ENCODE results near the gene WNT3.

WNT3 gene

DNA sequence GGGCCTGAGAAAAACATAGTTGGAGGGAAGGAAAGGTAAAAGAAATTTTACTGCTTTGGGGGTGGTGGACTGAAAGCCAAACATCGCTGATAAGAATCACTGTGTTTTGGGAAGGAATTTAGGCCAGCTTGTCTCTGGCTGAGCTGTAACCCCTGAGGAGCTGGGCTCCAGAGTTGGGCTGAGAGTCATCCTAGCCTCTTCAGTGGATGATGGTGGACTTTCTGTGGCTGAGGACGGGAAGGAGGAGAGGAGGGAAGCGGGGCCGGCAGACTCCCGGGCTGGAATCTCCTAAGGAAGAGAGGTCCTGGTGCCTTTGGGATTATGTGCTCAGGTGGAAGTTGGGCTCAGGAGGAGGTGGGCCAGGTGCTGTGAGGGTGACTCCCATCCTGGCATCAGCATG is 41.5 kb upstream of the WNT3 start:
- TF ChIP-seq CTCF (conservative IDR thresholded peaks at IDR 0.05; ENCODE audit: low read length), result no peak
- no peak overlapping the region for H3K4me3 ChIP-seq (ENCODE audit: low read length)
- DNase-seq (ENCODE audit: low read depth), result no peak

- no peak for DNase-seq (ENCODE audit: low read depth)
- no peak overlapping the region for H3K4me3 ChIP-seq (ENCODE audit: low read length)
- no peak for TF ChIP-seq CTCF (conservative IDR thresholded peaks at IDR 0.05; ENCODE audit: low read length)
Measured at GRCh38 chr17:46857600-46857999, 39.1 kb upstream of the WNT3 start.

DNA sequence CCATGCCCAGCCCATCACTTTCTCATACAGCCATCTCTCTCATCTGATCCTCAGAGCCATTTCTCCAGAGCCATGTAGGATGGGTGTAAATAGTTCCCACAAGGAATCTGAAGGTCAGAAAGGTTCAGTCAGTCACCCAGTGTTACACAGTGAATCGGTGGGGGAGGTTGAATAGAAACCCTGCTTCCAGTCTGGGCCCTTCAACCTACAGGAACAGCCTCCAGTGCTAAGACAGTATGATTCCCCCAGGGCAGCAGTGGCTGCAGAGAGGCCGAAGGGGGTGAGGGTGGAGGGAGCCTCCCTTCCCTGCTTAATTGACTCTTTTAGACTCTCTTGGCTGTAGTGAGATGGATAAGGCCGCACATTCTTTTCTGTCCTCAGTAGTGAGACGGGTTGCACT is 36.5 kb upstream of the WNT3 start:
- no peak for DNase-seq (ENCODE audit: low read depth)
- H3K4me3 ChIP-seq (ENCODE audit: low read length), result no peak overlapping the region
- no peak for TF ChIP-seq CTCF (conservative IDR thresholded peaks at IDR 0.05; ENCODE audit: low read length)

- no peak for TF ChIP-seq CTCF (conservative IDR thresholded peaks at IDR 0.05; ENCODE audit: low read length)
- H3K4me3 ChIP-seq (ENCODE audit: low read length), result no peak overlapping the region
- peak; percentile 32 for DNase-seq (ENCODE audit: low read depth)
Measured at GRCh38 chr17:46854515-46854914, 36.0 kb upstream of the WNT3 start.

DNA sequence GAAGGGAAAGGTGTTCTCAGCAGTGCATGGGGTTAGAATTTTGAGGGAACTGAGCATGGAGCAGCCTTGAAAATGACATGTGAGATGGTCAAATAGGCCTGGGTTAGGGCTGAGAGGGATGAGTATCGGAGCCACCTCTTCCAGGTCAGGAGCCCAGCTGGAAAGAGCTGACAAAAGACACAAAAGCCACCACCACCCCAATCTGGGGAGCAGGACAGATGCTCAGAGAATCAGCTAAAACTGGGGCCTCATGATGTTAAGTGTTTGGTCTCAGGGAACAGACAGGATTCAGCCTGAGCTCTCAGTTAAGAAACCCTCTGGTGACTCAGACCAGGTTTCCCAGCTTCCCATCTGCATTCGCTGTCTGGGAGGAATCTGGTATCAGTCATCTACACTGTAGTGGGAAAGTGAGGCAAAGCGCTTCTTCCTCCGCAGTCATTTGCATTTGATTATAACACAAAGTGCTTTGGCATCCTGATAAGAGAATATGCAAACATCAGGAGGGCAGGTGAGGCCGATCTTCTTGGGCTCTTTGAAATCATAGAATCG is 35.5 kb upstream of the WNT3 start:
- no peak overlapping the region for H3K4me3 ChIP-seq (ENCODE audit: low read length)
- no peak for TF ChIP-seq CTCF (conservative IDR thresholded peaks at IDR 0.05; ENCODE audit: low read length)
- DNase-seq (ENCODE audit: low read depth), result peak; percentile 66

GRCh38 chr17:46851029-46851741 is 32.7 kb upstream of the WNT3 start, which contains the start of gene WNT9B:
WNT9B (plus strand) TSS chr17:46851583; CDS start chr17:46851639, 56 bp downstream.
- H3K4me3 ChIP-seq (ENCODE audit: low read length), result peak within 1 kb of the TSS; percentile 43
- TF ChIP-seq CTCF (conservative IDR thresholded peaks at IDR 0.05; ENCODE audit: low read length), result no peak
- DNase-seq (ENCODE audit: low read depth), result no peak

DNA sequence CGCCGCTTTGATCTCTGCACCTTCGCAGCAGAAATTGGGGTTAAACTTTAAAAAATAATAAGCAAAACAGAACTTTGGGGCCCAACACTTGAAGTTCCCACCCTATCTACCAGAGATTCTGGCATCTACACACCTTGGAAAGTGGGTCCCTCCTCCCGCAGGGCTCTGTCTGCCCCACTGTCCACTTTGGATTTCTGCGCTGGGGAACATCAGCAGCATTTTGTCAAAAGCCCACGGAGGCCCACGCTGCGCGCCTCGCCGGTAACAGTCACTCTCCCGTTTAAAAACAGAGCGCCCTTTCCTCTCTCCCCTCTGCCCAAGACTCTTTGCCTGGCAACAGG is 32.2 kb upstream of the WNT3 start:
- no peak overlapping the region for H3K4me3 ChIP-seq (ENCODE audit: low read length)
- TF ChIP-seq CTCF (conservative IDR thresholded peaks at IDR 0.05; ENCODE audit: low read length), result no peak
- no peak for DNase-seq (ENCODE audit: low read depth)

All from AG10803 (cell line).